Left cardiac atrium (tissue), 4 donors: ENCODE data around the gene OPCML. TPM values are rescaled to one million over a fixed set of nuclear protein-coding genes. Genes with fewer than 3 reads are reported as not detected.
A peak's percentile ranks its signal among the peaks of the same experiment; 100 is the strongest.

ENCODE experiments used
- ATAC-seq, 2 donors: fragments of 200-7000 bp; cut with Tn5 transposase; one replicate each; pipeline ENCODE4 v1.9.1; 2020; ENCODE audit warnings: mild to moderate bottlenecking in 2 of 2, moderate library complexity in 2 of 2
- DNase-seq: peaks from one replicate; pipeline ENCODE4 v3.0.0-alpha.2; 2020
- intact Hi-C, 2 donors: fragments of 100-400 bp; cut with DNase I; formaldehyde crosslinking; loops; one replicate each; pipeline versions ENCODE4 v1.14.1 to v1.15.1; 2022 to 2023
- total RNA-seq, 2 donors: library from RNA; stranded (reverse); fragmentation: NEBNext Ultra II Directional; extraction: Animal tissue kit (Norgen Biotek cat#: 25700); gene quantifications; one replicate each; pipeline ENCODE4 v1.2.1, GENCODE V29; 2021
- donor health status: DM: no; HTN: yes; CAD: no.
- donor health status: DM: no; HTN: yes; CAD: no; lungs with severe emphysema.
- donor health status: DM: yes; HTN: yes; CAD: no.
- donor health status: Dilated cardiomyopathy.

The OPCML gene
- total RNA-seq, 2 donors from 2014 or later: 0.76 TPM; not detected in 1

DNA sequence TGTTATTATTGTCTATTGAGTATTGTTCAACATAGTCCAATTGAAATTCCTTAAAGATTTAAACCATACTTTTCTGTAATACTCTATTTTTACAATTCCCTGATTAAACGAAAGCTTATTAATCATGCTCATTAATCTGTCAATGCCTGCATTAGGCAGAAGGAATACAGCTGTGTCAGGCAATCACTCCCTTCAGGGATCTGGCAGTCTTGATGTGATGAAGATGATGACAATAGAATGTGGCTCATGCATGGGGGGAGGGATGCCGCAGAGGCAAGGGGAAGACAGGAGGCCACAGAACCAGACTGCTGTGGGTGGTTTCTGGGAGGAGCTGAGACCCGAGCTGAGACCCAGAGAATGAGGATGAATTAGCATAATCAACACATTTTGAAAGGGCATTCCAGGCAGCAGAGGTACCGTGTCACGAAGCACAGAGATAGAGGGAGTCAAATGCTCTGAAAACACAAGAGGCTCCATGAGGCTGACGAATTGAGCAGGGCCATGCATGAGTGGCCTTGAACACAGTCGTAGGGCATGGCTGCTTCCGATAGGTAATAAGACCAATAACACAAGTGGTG lies 1075.5 kb downstream of the OPCML start:
- intact Hi-C loops: no loop called here
- DNase-seq: no peak
- ATAC-seq: no peak

DNA sequence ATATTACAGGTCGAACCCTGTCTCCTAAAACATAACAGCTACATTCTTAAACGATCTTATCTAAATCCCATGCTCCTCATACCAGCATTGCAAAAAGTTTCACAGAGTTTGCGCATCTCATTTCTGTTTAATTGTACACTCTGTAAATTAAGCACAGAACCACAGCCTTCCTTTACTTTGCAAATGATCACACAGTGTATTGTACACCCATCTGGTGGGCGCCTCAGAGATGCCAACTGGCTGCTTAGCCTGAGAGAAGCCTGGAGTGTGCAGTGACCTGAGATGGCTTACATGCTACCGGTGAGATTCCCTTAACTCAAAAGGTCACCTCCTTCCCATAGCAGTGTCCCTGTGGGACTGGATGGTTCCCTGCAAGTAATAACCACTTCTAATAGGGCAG lies 1077.3 kb downstream of the OPCML start:
- intact Hi-C loops: no loop called here
- no peak for ATAC-seq
- no peak for DNase-seq

DNA sequence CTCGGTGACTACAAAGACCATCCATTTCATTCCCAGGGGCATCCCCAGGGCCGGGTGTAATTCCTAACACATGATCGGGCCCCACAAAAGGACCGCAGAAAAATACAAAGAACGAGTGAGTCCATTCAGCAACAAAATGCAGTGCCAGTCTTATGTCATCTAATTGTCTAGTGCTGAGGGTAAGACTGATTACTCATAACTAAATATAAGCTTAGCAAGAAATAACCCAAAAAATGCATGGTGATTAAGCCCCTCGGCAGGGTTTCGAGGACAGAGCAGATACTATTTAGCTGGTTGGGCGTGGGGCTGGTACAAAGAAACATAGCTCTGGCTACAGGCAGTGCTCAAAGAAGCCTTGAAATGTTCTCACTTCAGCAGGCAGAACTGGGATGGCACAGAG lies 1078.9 kb downstream of the OPCML start:
- DNase-seq (no peak), ATAC-seq (no peak)
- intact Hi-C loops: no loop called here

DNA sequence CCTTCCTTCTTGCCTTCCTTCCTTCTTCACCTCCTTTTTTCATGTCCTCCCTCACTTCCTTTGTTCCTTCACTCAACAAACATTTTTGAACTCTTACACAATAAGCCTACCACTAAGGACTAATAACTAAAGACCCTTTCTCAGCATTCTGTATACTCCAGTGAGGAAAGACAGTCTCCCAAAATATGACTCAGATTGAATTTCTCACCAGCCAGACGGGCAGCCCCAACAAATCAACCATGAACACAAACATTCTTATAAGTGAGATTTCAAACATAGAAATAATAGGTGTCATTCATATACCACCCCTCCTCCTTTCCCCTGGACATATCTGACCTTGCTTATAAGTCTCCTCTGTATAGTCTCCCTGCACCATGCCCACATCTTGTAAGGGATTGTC lies 1079.7 kb downstream of the OPCML start:
- ATAC-seq: no peak

DNA sequence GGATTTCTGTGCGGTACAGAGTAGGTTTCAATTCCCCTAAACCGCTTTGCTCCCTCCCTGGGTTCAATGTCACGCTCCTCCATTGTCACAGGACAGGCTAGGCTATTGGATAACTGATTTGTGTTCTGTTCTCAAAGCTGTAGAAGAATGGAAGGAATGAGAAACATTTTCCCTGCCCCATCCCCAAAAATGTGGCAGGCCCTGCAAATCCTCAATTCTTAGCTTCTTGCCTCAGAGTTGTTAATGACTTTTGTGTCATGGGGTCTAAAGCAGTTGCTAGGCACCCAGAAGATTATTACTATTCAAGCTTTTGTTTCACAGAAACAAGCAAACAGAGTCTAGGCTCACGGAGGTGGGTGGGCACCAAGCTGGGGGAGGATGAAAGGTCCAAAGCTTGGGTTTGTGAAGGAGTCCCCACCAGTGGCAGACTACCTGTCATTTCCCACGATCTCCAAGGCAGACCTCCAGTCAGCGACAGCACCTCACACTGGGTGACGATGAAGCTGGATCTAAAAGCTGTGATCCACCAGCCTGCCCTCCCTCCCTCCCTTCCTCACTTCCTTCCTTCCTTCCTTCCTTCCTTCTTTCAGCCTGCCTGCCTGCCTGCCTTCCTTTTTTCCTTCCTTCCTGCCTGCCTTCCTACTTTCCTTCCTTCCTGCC lies 1080.2 kb downstream of the OPCML start:
- no peak for DNase-seq
- intact Hi-C loops: no loop called here
- no peak for ATAC-seq

More for the DNA sequence above, 1079.7 kb downstream of the OPCML start:
- intact Hi-C loops: no loop called here
- no peak for DNase-seq

DNA sequence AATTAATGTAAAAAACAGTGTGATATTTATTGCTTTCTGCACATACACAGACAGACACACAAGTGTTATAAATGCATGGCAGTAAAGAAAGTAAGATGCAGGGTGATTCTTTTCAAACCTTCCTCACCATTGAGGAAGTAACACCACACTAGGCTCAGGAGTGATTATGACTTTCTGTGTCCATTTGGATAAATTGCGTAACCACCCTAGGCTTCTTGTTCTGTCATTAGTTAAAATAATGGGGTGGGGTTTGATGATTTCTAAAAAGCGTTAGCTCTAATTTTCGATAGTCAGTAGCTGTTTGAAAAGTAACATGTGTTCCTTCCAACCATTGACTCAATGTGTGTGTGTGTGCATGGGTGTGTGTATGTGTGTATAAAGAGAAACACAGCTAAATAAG lies 1081.7 kb downstream of the OPCML start:
- ATAC-seq: no peak
- no peak for DNase-seq
- intact Hi-C loops: no loop called here

DNA sequence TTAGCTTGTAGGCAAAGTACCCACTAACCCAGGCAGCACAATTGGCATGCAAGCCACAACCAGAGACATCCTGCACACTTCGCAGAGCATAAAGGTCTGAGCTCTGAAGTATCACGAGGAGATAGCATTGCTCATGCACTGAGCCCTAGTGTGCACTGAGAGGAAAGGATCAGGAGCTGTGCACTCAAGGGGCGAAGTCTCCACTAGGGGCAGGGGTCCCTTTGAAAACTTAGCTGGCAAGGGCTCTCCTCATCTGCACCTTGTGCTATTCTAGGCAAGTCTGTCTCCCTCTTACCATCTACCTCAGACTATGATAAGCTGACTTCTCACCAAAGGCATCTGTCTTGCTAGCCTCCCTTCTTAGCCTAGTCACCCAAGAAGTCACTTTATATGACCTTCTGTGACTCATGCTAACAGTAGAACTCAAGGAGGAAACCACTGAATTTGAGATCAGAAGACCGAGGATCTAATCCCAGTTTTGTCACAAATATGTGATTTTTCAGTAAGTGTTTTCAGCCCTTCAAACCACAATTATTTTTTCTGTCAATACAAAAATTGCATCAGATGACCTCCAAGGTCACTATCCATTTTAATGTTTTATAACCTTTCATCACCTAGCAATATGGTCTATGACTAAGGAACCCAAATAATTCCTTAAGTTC lies 1083.8 kb downstream of the OPCML start:
- ATAC-seq: no peak
- intact Hi-C loops: no loop called here
- no peak for DNase-seq

DNA sequence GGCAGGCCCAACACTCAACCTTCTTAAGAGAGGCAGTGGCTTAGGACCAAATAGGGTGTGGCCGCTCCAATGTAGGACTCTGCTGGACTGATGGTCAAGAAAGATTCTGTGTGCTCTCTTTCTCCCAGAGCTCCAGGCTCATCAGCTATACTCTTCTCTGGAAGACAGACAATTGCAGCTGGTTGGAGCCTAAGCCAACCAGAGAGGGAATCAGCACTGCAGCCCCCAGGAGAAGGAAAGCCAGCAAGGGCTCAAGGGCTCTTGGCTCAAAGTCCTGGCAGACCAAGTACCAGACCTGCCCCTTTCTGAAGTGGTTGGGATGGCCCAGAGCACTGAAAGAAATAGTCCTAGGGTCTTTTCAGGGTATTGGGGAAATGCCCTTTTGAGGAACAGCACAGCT lies 1084.5 kb downstream of the OPCML start:
- DNase-seq (no peak), ATAC-seq (no peak)
- intact Hi-C loops: no loop called here

DNA sequence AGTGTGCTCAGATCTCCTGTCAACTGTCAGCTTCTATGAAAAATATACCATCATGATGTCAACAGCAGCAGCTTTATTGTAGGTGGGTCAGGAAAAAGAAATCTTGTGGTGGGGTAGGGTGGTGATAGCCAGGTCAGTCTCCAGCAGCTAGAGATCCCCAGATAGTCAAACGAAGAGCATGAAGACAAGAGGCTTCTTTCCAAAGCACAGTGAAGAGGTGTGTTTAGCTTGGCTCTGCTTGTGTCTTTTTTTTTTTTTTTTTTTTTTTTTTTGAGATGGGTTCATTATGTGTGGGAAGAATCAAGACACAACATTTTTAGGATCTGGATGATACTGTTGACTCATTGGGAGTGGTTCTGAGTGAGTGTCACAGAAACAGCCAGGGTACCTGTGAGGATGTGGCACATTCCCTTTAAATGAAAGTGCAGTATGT lies 1086.4 kb downstream of the OPCML start:
- intact Hi-C loops: no loop called here
- no peak for DNase-seq
- no peak for ATAC-seq

DNA sequence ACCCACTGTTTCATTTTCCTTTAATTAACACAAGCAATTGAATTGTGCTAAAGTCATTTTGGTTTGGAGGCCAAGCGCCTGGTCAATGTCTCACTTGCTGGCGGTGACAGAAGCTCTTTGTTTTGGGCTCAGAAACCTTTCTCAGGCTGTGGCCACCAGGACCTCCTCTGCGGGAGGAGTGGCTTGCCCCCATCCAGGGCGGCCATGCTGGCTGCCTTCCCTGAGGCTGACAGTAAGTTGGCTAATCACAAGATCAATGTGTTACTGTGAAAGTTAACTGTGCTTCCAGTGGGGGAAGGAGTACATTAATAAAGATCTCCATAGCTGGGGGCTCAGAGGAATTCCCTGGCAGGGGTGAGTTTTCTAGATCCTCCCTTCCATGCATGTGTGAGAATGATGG lies 1087.4 kb downstream of the OPCML start:
- DNase-seq (no peak), ATAC-seq (no peak)
- intact Hi-C loops: no loop called here

DNA sequence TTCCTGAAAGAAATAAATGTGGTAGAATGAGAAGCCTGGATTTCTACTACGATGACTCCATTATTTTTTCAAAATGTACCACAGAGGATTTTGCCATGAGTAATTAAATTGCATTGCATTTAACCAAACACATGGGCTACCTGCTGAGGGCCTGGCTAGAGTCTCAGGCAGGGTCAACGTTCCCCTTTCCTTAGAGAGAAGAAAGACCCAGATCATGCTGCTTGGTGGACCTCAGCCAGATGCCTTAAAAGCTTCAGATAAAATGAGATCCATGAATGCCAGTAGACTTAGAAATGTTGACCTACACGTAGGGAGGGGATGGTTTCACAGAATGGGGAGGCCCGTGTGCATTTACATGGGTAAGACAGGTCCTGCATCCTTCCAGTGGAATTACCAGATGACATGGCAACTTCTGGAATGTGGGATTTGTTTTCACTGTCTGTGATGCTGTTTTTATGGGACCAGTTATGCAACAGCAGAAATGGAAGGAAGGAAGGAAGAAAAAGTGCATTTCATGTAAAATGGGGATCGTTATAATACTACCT lies 1092.5 kb downstream of the OPCML start:
- intact Hi-C loops: no loop called here
- DNase-seq: no peak
- no peak for ATAC-seq

DNA sequence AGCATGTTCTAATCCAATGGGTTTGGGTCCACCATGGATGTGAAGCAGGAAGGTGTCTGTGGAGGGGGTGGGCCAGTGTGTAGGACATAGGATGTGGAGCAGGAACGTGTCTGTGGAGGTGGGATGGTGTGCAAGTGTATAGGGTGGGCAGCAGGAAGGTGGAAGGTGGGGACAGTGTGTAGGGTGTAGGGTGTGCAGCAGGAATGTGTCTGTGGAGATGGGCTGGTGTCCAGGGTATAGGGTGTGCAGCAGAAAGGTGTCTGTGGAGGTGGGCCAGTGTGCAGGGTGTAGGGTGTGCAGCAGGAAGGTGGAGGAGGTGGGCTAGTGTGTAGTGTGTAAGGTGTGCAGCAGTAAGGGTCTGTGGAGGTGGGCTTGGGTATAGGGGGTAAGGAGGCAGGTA lies 1093.9 kb downstream of the OPCML start:
- no peak for ATAC-seq
- no peak for DNase-seq

DNA sequence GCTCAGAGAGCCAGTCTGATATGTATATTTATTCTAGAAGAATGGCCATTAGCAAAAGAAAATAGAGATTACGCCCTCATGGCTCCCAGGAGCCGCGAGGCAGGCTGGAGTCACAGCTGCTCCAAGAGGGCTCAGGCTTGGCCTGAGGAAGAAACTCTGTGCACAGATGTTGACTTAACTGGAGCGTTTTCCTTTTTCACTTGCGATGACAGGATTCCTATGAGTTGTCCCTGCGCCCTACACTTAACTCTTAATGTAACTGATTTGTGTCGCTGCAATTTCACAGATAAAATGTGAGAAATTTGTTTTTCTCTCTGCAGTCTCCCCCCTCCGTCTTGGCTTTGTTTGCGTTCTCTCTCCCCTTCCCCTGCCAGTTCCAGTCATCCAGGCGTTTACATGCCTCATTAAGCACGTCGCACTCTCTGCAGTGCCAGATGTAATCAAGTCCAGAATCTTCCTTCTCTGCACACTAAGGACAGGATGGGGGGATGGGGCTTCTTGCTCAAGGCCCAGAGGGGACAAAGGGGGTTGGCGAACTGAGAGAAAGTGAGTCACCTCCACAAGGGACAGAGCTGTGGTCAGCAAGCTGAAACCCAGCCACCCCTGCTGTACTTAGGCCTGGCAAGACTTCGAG lies 1101.8 kb downstream of the OPCML start:
- ATAC-seq: peak in 1 of 2 donors; percentile 63

More for the DNA sequence above, 1093.9 kb downstream of the OPCML start:
- intact Hi-C loops: no loop called here

DNA sequence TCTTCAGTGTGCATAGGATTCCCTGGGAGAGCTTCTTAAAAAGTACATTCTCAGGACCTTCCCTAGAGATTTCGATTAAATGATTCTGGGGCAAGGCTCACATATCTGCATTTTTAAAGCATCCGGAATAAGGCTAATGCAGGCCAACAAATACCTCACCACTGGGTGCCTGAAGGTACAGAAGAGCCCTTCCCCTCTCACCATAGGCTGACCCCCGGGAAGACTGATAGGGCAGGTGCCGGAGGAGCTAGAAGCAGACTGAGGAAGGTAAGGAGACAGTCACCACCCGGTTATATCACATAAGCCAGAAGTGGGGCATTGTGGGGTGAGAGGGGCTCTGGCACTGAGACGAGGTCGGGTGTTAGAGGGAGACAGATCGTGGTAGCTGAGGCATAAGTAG lies 1102.6 kb downstream of the OPCML start:
- intact Hi-C loops: no loop called here
- ATAC-seq (no peak), DNase-seq (no peak)

More for the DNA sequence above, 1101.8 kb downstream of the OPCML start:
- intact Hi-C loops: no loop called here
- no peak for DNase-seq

DNA sequence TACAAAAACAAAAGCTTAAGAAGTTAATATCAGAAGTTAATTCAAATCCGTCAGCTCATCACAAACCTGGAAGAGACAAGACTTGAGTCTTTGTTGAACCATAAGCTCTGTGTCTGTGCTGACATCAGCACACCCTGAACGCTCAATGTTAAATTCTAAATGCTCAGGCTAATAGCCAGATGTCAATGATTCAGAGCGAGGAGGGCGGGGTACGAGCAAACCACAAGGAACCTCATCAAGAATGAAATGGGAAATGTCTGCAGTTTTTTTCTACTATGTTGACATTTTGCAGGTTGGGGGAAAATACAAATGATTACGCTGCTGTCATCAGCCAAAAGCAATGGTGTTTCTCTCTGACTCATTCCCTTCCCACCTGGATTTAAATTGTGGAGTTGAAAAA lies 1104.7 kb downstream of the OPCML start:
- intact Hi-C loops: no loop called here
- no peak for DNase-seq
- ATAC-seq: peak in 1 of 2 donors; percentile 33

DNA sequence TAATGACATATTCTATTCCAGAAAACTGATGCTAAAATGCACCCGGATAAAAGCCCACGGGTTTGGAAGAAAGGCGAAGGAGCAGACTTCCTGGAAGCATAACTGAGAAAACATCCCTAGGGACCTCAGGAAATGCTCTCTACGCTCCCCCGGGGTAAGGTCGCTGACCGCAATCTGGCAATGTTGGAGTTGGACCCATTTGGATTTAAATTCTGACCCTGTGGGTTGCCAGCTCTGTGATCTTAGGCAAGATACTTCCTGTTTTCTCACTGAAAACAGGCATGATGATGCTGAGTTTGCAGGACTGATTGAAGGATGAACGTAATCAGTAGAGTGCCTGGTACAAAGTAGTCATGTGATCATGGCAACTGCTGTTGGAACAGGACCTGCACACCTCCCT lies 1107.9 kb downstream of the OPCML start:
- intact Hi-C loops: no loop called here
- no peak for ATAC-seq

DNA sequence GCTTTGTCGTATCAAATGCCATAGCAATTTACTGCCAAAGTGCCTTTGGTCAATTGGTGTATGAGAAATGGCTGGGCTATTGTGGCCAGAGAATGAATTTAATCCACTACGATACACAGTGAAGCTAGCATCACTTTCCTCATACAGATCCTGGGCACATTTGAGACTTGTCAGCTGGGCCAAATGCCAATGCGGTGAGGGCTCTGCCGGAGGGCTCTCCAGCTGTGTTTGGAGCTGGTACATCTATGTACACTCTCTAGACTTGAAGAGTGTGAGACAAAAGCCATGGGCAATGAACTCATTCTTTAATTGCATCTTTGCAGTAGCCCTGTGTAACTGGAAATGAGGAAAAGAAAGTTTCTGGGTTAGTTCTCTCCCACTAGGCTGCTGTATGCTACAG lies 1109.0 kb downstream of the OPCML start:
- DNase-seq (no peak), ATAC-seq (no peak)
- intact Hi-C loops: no loop called here

More for the DNA sequence above, 1107.9 kb downstream of the OPCML start:
- no peak for DNase-seq

DNA sequence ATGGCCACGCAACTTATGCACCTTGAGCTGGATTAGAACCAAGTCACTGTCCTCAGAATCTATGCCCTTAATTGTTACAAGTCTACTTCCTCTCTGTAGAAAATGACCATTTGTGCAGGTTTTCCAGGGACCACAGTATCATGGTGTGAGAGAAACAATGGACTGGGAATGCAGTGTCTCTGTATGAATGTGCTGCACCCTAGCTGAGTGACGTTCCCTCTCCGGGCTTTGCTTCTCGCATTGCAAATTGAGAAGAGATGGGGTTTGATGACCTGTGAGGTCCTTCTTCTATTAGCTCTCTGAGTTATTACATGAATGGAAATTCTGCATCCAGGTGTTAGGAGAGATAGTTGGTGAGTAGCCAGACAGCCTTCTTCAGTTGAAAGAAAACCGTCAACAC lies 1109.6 kb downstream of the OPCML start:
- DNase-seq (no peak), ATAC-seq (no peak)
- intact Hi-C loops: no loop called here

DNA sequence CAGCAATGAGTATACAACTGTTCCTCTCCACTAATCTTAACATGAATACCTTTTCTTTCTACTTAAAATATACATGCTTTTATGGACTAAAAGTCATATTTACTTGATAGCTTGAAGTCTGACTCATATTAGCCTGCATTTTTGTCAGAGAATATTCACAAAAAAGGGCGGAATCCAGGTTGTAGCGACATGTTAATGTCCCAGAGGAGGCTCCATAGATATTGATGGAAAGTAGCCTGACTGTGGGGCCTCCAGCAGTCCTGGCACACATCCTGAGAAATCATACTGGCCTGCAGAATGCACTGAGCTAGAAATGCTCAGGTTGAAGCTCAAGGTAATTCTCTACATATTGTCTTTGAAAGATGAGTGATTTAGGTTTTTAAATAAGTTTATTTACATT lies 1110.7 kb downstream of the OPCML start:
- ATAC-seq: no peak
- intact Hi-C loops: no loop called here
- DNase-seq: no peak

DNA sequence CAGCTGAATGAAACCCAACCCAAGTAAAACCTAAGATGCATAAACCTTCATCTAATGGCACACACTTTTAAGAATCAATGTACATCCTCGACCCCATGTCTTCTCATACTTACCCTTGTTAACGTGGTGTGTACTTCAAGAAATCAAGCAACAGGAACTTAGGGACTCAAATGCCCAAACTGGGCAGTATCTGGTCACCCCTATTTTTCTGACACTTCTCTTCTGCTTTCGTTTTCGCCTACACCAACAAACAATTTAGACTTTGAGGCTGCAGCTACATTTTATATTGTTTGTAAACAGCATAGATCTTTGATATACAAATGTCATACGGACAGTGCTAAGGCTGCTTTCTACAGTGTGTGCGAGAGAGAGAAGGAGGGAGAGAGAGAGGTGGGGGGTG lies 1117.8 kb downstream of the OPCML start:
- ATAC-seq (no peak), DNase-seq (no peak)
- intact Hi-C loops: no loop called here
